Measurements from ENCODE around the gene PLAC8L1. TPM values are rescaled to one million over a fixed set of nuclear protein-coding genes. Genes with fewer than 3 reads are reported as not detected.

Gene PLAC8L1
- not detected for total RNA-seq

GRCh38 chr5:146105477-146105876, at the start of gene PLAC8L1:
PLAC8L1 (minus strand) TSS chr5:146105577; CDS start chr5:146104311, 1,266 bp downstream.
- no peaks in the 10 kb centered on the region for H3K4me1 ChIP-seq
- H3K9me3 ChIP-seq = no peaks in the 10 kb centered on the region
- no peak within 1 kb of the TSS for H3K4me3 ChIP-seq
- H3K27ac ChIP-seq = no peak within 1 kb of the TSS
- no peaks in the 10 kb centered on the region for H3K27me3 ChIP-seq
- DNase-seq (ENCODE audit: low spot score in 2 of 2) = no peak
- TF ChIP-seq CTCF (IDR thresholded peaks at IDR 0.05) (no peak), EP300 (IDR thresholded peaks at IDR 0.05) (no peak), POLR2A (IDR thresholded peaks at IDR 0.05) (no peak), POLR2AphosphoS5 (IDR thresholded peaks at IDR 0.05) (no peak)
- H3K36me3 ChIP-seq = no peaks in the 10 kb centered on the region
- 92% methylated on average over 2 of the region's 2 CpGs for WGBS

- H3K36me3 ChIP-seq = peaks cover 94% of the 10 kb centered on the region
- WGBS = 58% methylated on average over 3 of the region's 3 CpGs
- TF ChIP-seq EP300 (IDR thresholded peaks at IDR 0.05) = no peak
- TF ChIP-seq POLR2A (IDR thresholded peaks at IDR 0.05) = no peak
- no peak for TF ChIP-seq POLR2AphosphoS5 (IDR thresholded peaks at IDR 0.05)
- TF ChIP-seq CTCF (IDR thresholded peaks at IDR 0.05) = no peak
Measured at GRCh38 chr5:146151970-146152369, 46.6 kb upstream of the PLAC8L1 start.

GRCh38 chr5:146137967-146138403, 32.6 kb upstream of the PLAC8L1 start:
- Histone ChIP-seq H3K27me3 (no peaks in the 10 kb centered on the region), H3K36me3 (peaks cover 63% of the 10 kb centered on the region), H3K4me3 (no peak overlapping the region), H3K9me3 (no peaks in the 10 kb centered on the region), H3K4me1 (no peaks in the 10 kb centered on the region), H3K27ac (no peak overlapping the region)
- 73% methylated on average over 8 of the region's 8 CpGs for WGBS
- no peak for DNase-seq (ENCODE audit: low spot score in 2 of 2)
- no peak for TF ChIP-seq CTCF (IDR thresholded peaks at IDR 0.05)
- no peak for TF ChIP-seq POLR2A (IDR thresholded peaks at IDR 0.05)
- no peak for TF ChIP-seq EP300 (IDR thresholded peaks at IDR 0.05)
- no peak for TF ChIP-seq POLR2AphosphoS5 (IDR thresholded peaks at IDR 0.05)

More at GRCh38 chr5:146151970-146152369, 46.6 kb upstream of the PLAC8L1 start:
- no peaks in the 10 kb centered on the region for H3K9me3 ChIP-seq
- no peak overlapping the region for H3K27ac ChIP-seq
- H3K4me1 ChIP-seq = no peaks in the 10 kb centered on the region
- no peak for DNase-seq (ENCODE audit: low spot score in 2 of 2)
- no peak overlapping the region for H3K4me3 ChIP-seq
- no peaks in the 10 kb centered on the region for H3K27me3 ChIP-seq

- Histone ChIP-seq H3K4me1 (no peaks in the 10 kb centered on the region), H3K9me3 (no peaks in the 10 kb centered on the region), H3K4me3 (no peak overlapping the region), H3K27me3 (no peaks in the 10 kb centered on the region), H3K36me3 (peaks cover 84% of the 10 kb centered on the region), H3K27ac (no peak overlapping the region)
- peak; percentile 18 to 35 for TF ChIP-seq CTCF (IDR thresholded peaks at IDR 0.05)
- TF ChIP-seq EP300 (IDR thresholded peaks at IDR 0.05) = no peak
- no peak for DNase-seq (ENCODE audit: low spot score in 2 of 2)
- 62% methylated on average over 3 of the region's 3 CpGs for WGBS
Measured at GRCh38 chr5:146130440-146131045, 25.2 kb upstream of the PLAC8L1 start.

- DNase-seq (ENCODE audit: low spot score in 2 of 2) = no peak
- Histone ChIP-seq H3K27ac (no peak overlapping the region), H3K27me3 (no peaks in the 10 kb centered on the region), H3K36me3 (peaks cover 79% of the 10 kb centered on the region), H3K9me3 (no peaks in the 10 kb centered on the region), H3K4me1 (no peaks in the 10 kb centered on the region), H3K4me3 (no peak overlapping the region)
- TF ChIP-seq EP300 (IDR thresholded peaks at IDR 0.05) (no peak), POLR2A (IDR thresholded peaks at IDR 0.05) (no peak), CTCF (IDR thresholded peaks at IDR 0.05) (no peak), POLR2AphosphoS5 (IDR thresholded peaks at IDR 0.05) (no peak)
Measured at GRCh38 chr5:146126068-146126467, 20.7 kb upstream of the PLAC8L1 start.
